CD4-positive, alpha-beta T cell treated with Interferon alpha-2 for 1 hour (primary cell): ENCODE measurements around the gene SLX9.
"Not testable (repeated sequence)": the region's sequence is repeated elsewhere in the genome, so short reads cannot be mapped to it uniquely, and the experiment has no call there.

Experiments
- DNase-seq, 2 donors: peaks; one replicate each; pipeline ENCODE4 v3.0.0-alpha.2; 2020 to 2022

SLX9 gene

DNA sequence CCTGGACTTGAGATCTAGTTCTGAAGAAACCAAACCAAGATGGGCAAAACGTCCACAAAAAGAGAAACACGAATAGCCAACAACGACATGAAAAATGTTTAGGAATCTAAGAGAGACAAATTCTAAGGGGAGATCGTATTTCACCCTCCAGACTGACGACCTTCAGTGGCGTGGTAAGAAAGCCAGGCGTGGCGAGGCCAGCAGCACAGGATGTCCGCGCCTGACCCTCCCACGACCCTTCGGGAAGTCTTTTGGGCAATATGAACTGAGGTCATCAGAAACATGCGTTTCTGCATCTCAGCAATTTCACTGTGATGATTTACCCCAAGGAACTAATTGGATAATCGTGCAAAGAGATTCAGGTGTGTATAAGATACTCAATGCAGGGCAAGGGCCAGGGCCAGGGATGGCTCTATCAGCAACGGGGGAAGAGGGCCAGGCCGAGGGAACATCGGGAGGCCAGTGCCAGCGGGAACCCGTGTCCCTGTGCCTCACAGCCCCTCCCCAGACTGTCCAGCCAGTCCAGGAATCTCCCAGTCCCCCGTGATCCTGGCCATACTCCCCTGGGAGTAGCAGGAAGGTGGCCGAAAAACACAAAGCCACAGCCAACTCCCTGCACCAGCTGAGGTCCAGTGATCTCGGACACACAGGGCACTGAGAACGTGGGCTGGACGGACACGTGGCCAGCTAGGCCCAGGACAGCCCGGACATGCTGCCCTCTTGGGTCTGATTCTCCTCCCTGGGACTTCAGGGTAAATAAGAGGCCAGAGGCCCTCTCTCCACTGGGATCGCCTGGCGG lies 81.0 kb downstream of the SLX9 start:
- no peak for DNase-seq

DNA sequence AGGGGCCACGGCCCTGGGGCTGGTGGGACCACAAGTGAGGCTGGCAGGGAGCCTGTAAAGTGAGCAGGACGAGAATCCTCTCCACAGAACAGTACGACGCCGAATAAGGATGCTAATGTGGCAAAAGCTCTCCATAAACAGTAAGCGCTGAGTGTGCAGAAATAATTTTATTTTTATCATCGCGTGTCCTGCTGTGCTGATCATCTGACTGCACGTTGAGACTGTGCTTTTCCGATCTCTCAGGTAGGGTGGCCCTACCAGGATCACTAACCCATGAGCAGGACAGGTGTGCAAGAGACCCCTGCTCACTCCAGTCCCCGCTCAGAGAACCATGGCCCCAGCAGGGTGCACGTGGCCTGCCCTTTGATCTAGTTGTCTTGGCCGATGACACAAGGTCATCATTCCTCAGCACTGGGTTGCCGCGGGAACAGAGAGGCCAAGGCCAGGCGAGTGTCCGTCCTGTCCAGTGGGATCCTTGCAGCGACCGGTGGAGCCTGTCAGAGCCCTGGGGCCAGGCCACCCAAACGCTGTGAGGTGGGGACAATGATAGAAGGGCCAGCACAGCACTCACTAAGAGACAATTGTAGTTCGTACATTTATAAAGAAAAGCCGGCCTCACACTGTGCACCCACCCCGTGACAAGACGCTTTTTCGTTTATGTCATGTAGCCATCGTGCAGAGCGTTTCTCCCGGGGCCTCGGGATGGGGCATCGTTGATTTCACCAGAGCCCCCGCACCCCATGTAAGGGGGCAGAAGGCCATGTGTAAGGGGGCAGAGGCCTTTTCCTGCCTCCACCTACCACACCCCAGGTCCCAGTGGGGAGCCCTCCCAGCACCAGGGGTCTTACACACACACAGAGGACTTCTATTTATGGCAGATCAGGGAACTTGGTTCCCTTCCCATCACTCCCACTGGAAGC lies 81.9 kb downstream of the SLX9 start:
- DNase-seq: no peak

DNA sequence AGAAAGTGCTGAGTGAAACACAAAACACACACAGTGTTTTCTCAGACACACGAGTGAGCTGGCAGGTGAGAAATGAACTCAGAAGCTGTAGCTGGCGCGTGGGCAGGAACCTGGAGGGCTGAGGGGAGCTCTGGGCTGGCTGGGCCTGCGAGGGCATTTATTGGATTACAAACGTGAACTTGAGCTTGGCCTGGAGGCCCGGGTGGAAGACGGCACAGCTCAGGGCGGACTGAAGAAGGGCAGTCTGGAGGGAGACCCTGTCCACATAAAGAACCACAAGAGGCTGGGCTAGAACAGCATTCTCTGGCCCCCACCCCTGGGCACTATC lies 82.5 kb downstream of the SLX9 start:
- no peak for DNase-seq

DNA sequence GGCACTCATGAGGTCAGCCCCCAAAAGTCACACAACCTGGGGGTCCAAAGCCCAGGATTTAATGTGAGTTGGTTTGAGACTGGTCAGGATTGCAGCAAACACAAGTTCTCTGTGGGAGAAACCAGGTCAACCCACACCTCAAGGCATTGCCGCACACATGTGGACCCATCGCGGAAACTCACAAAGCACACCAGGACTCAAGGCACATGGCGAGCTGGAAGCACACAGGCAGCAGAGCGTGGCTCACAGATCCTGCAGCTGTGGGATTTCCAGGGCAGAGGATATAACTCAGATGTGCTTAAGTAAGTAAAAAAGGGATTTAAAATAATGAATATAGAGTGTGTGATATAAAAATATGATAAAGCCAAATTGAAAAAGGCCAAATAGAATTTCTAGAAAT lies 82.9 kb downstream of the SLX9 start:
- DNase-seq: no peak

DNA sequence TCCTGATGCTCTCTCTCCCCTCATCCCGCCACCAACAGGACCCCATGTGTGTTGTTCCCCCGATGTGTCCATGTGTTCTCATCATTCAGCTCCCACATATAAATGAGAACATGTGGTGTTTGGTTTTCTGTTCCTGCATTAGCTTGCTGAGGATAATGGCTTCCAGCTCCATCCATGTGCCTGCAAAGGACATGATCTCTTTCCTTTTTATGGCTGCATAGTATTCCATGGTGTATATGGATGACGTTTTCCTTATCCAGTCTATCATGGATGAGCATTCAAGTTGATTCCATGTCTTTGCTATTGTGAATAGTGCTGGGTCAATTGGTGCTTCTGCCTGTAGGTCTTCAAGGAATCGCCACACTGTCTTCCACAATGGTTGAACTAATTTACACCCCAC lies 84.7 kb downstream of the SLX9 start:
- DNase-seq: not testable (repeated sequence)

DNA sequence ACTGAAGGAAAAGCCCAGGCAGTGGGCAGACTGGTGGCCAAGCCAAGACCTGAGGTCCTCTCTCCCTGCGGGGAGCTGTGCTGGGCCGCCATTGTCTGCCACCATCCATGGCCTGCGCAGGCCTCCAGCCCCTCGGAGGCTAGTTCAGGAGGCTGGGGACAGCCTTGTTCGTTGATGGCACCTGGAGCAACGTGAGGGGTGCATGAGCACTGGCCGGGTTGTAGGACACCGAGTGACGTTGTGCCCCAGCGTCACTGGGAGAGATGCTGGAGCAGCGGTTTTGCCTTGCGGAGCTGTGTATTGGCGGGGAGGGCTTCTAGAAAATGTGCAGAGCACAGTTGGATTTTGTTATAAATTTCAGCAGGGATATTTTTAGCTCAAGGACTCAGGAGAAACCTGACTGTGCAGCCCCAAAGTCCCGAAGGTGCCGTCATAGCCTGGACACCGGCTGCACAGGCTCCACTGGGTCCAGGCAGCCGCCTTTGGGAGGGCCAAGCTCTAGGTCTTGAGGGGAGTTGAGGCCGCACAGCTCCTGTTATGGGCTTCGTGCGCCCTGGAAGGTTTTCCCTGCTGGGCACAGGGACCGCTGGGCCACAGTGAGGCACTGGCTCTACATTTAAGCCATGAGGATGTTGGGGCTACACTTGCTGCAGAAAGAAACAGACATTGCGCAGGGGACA lies 86.4 kb downstream of the SLX9 start:
- no peak for DNase-seq
